K562 (cell line): Measurements from ENCODE around the gene CIB2.

Experiments
- BACH1 ChIP-seq: fragments of 200-800 bp; sonication (Bioruptor generic); IDR thresholded peaks from 2 replicates; pipeline ENCODE4 v1.6.1; 2016; ENCODE audit warnings: missing genetic modification characterization, missing compliant biosample characterization
- NFRKB ChIP-seq: fragments of 450-650 bp; IDR thresholded peaks from 2 replicates; pipeline ENCODE4 v1.6.1; 2016; ENCODE audit warnings: low read depth
- SETDB1 ChIP-seq: IDR thresholded peaks from one replicate; pipeline ENCODE4 v1.6.1; 2012; ENCODE audit warnings: low read length, control low read depth, inconsistent platforms
- TAF1 ChIP-seq: IDR thresholded peaks from 2 replicates; pipeline ENCODE4 v1.6.1; 2011; ENCODE audit warnings: mild to moderate bottlenecking, low read length, moderate library complexity; ENCODE audit not compliant: insufficient read depth, control insufficient read depth, severe bottlenecking; ENCODE audit errors: extremely low read depth
- TF ChIP-seq, protein P1 (sequence below), 3 experiments: IDR thresholded peaks in 2 of 3; conservative IDR thresholded peaks in 1 of 3; 2 replicates each; pipeline ENCODE4 v1.5.1; 2011 to 2012; ENCODE audit warnings: low read length in 3 of 3, mild to moderate bottlenecking in 3 of 3, control low read depth in 2 of 3, improper control_type of control experiment in 1 of 3, inconsistent platforms in 1 of 3, low read depth in 1 of 3, mixed read lengths in 1 of 3, moderate library complexity in 1 of 3; ENCODE audit not compliant: insufficient read depth in 2 of 3

DNA sequence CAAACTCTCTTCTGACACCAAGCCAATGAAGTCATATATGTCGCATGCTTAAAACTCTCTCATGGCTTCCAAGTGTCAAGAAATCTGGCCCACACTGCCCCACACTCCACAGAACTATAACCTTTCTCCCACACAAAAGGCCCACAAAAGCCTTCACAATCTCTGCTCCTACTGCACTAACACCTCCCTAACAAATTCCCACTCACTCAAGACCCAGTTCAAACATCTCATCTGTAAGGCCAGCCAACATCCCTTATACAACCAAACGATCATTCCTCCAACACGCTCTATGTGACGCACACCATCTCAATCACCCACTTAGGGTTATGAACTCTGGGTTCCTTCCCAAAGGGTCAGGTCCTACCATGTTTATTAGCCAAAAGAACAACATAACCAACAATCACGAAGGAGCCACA is 67.3 kb downstream of the CIB2 start:
- TF ChIP-seq NFRKB (no peak), BACH1 (tag) (no peak), SETDB1 (no peak), TAF1 (no peak)
- TF ChIP-seq, protein P1, sequence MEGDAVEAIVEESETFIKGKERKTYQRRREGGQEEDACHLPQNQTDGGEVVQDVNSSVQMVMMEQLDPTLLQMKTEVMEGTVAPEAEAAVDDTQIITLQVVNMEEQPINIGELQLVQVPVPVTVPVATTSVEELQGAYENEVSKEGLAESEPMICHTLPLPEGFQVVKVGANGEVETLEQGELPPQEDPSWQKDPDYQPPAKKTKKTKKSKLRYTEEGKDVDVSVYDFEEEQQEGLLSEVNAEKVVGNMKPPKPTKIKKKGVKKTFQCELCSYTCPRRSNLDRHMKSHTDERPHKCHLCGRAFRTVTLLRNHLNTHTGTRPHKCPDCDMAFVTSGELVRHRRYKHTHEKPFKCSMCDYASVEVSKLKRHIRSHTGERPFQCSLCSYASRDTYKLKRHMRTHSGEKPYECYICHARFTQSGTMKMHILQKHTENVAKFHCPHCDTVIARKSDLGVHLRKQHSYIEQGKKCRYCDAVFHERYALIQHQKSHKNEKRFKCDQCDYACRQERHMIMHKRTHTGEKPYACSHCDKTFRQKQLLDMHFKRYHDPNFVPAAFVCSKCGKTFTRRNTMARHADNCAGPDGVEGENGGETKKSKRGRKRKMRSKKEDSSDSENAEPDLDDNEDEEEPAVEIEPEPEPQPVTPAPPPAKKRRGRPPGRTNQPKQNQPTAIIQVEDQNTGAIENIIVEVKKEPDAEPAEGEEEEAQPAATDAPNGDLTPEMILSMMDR (IDR thresholded peaks at IDR 0.05 in 2 of 3, conservative IDR thresholded peaks at IDR 0.05 in 1 of 3; ENCODE audit: insufficient read depth in 2 of 3, low read depth in 1 of 3, low read length in 3 of 3) = no peak
